ENCODE data around the gene SLC6A4. TPM values are rescaled to one million over a fixed set of nuclear protein-coding genes. Genes with fewer than 3 reads are reported as not detected.
A peak's percentile ranks its signal among the peaks of the same experiment; 100 is the strongest.

The SLC6A4 gene
- total RNA-seq, result not detected in 2 replicates
- polyA plus RNA-seq, result 0.18 and 0.25 TPM in 2 replicates
- polyA plus RNA-seq (2011; cell fraction: cytosol; rRNA removed), result 0.06 TPM in 1 of 2 replicates, not detected in the other
- 0.21 and 0.28 TPM in 2 replicates for polyA plus RNA-seq (2011; cell fraction: nucleus; rRNA removed)
- not detected in 2 replicates for polyA plus RNA-seq (2012)
- 0.06 TPM in 1 of 2 replicates, not detected in the other for polyA minus RNA-seq
- not detected for polyA minus RNA-seq (2011; cell fraction: cytosol; rRNA and poly(A)+ RNA removed)
- not detected in 2 replicates for polyA minus RNA-seq (2011; cell fraction: nucleus; rRNA and poly(A)+ RNA removed)
- Bru-seq, nascent RNA, result percentile 17 among the genes with signal in this experiment
- BruChase-seq, experiment 1, labeled RNA remaining after a 6-hour chase, result percentile 4 among the genes with signal in this experiment
- percentile 14 among the genes with signal in this experiment for BruChase-seq, experiment 2, labeled RNA remaining after a 2-hour chase
- long read RNA-seq, partial matches to known transcripts, result 2 of 2 reads
- long read RNA-seq, other reads (novel, unspliced or antisense), result 0 of 2 reads

- peak; percentile 26 for FAIRE-seq
- BruUV-seq (replicated peaks), result no TSS peak
- CTCF ChIA-PET, result interaction anchor here (0.9 to 5.2 kb wide), 10 partner anchors 10 to 143 kb away, joined by 3 to 73 read pairs (median 6); no protein-coding TSS in a partner anchor
- Histone ChIP-seq H2AFZ (ENCODE audit: low read depth, low read length) (peak within 1 kb of the TSS; percentile 61), H3K9me3 (replicated peaks; ENCODE audit: control insufficient read depth, insufficient read depth, low read length) (no peaks in the 10 kb centered on the region), H3K79me2 (ENCODE audit: control insufficient read depth, insufficient read depth, low read length) (no peaks in the 10 kb centered on the region), H3K4me2 (ENCODE audit: insufficient read depth, low read length) (peak within 1 kb of the TSS; percentile 67), H3K9ac (replicated peaks; ENCODE audit: extremely low read depth, insufficient read depth, low read length) (no peak within 1 kb of the TSS), H3K27ac (ENCODE audit: insufficient read depth, low read depth, low read length) (no peak within 1 kb of the TSS), H3K36me3 (ENCODE audit: control insufficient read depth in 2 of 2, extremely low read depth in 1 of 2, insufficient read depth in 2 of 2, low read length in 2 of 2) (no peaks in the 10 kb centered on the region), H3K9me1 (replicated peaks; ENCODE audit: control insufficient read depth, extremely low read depth, insufficient read depth, low read length) (no peaks in the 10 kb centered on the region), H3K4me3 (replicated peaks in 1 of 3; ENCODE audit: insufficient read depth in 1 of 3, low read depth in 1 of 3, low read length in 3 of 3) (peak within 1 kb of the TSS in 2 of 3 experiments; percentile 31 to 40), H4K20me1 (replicated peaks; ENCODE audit: control insufficient read depth, extremely low read depth, insufficient read depth, low read length) (no peaks in the 10 kb centered on the region), H3K4me1 (ENCODE audit: control insufficient read depth, extremely low read depth, insufficient read depth, low read length) (peaks cover 8% of the 10 kb centered on the region), H3K27me3 (ENCODE audit: control insufficient read depth in 2 of 2, insufficient read depth in 2 of 2, low read length in 2 of 2) (peaks cover 54 to 58% of the 10 kb centered on the region in 2 experiments)
- no peak for DNase-seq (ENCODE audit: low read depth, low spot score)
- dilution Hi-C loops (cut with MboI; ENCODE audit: extremely low pct_ligation_motif_present, low sequenced_read_pairs), result no loop called here
- peak; percentile 97 for TF ChIP-seq EZH2 (IDR thresholded peaks at IDR 0.05; ENCODE audit: borderline replicate concordance, low read depth, low read length, severe bottlenecking)
- TF ChIP-seq JUN (IDR thresholded peaks at IDR 0.05; ENCODE audit: borderline replicate concordance, insufficient read depth, insufficient read length, low read depth), result no peak
- TF ChIP-seq POLR2AphosphoS5 (IDR thresholded peaks at IDR 0.05; ENCODE audit: insufficient read depth, low read depth, low read length), result no peak
- TF ChIP-seq POLR2A (IDR thresholded peaks at IDR 0.05; ENCODE audit: low read depth, low read length), result no peak
- intact Hi-C loops (cut with micrococcal nuclease), result loop anchor here (5.0 kb wide), 1 partner anchor 108 kb away; no protein-coding TSS in a partner anchor
- POLR2A ChIA-PET, result no interaction called here
Measured at GRCh38 chr17:30235386-30236296, at the start of gene SLC6A4. Gene SLC6A4 (minus strand): TSS chr17:30235697. CDS start chr17:30221958, 13,739 bp downstream.
